GM21528 (cell line): ENCODE results near the gene SLC6A20.

Source experiments
- ATAC-seq: cut with Tn5 transposase; IDR thresholded peaks from one replicate; pipeline ENCODE4 v1.9.1; 2021; ENCODE audit warnings: mild to moderate bottlenecking, moderate library complexity; ENCODE audit not compliant: unreplicated experiment, low FRiP score

SLC6A20 gene

GRCh38 chr3:45781271-45781670 is 15.1 kb downstream of the SLC6A20 start:
- no peak for ATAC-seq

- no peak for ATAC-seq
Observed at GRCh38 chr3:45779746-45780735, 16.3 kb downstream of the SLC6A20 start.

- ATAC-seq: no peak
Observed at GRCh38 chr3:45778761-45779201, 17.6 kb downstream of the SLC6A20 start.

GRCh38 chr3:45777746-45778386 is 18.5 kb downstream of the SLC6A20 start:
- no peak for ATAC-seq

- ATAC-seq: no peak
Observed at GRCh38 chr3:45777111-45777745, 19.1 kb downstream of the SLC6A20 start.

GRCh38 chr3:45776611-45777010 is 19.7 kb downstream of the SLC6A20 start:
- ATAC-seq: no peak

- no peak for ATAC-seq
Observed at GRCh38 chr3:45776301-45776595, 20.1 kb downstream of the SLC6A20 start.

- ATAC-seq: no peak
Observed at GRCh38 chr3:45775571-45776300, 20.6 kb downstream of the SLC6A20 start.

GRCh38 chr3:45774581-45775521 is 21.5 kb downstream of the SLC6A20 start:
- no peak for ATAC-seq

- ATAC-seq: no peak
Observed at GRCh38 chr3:45773714-45774449, 22.5 kb downstream of the SLC6A20 start.

GRCh38 chr3:45773072-45773471 is 23.3 kb downstream of the SLC6A20 start:
- ATAC-seq: no peak

- no peak for ATAC-seq
Observed at GRCh38 chr3:45772341-45773035, 23.8 kb downstream of the SLC6A20 start.

GRCh38 chr3:45771831-45772230 is 24.5 kb downstream of the SLC6A20 start:
- no peak for ATAC-seq

GRCh38 chr3:45771166-45771775 is 25.1 kb downstream of the SLC6A20 start:
- no peak for ATAC-seq

GRCh38 chr3:45765958-45766357 is 30.4 kb downstream of the SLC6A20 start:
- no peak for ATAC-seq

- ATAC-seq: no peak
Observed at GRCh38 chr3:45765266-45765851, 31.0 kb downstream of the SLC6A20 start.

GRCh38 chr3:45763303-45763675 is 33.0 kb downstream of the SLC6A20 start:
- ATAC-seq: no peak
